ENCODE data around the gene FAM217B. TPM values are rescaled to one million over a fixed set of nuclear protein-coding genes. Genes with fewer than 3 reads are reported as not detected.

FAM217B gene
- total RNA-seq, 1 experiment from 2014 or later: 8.1 TPM

DNA sequence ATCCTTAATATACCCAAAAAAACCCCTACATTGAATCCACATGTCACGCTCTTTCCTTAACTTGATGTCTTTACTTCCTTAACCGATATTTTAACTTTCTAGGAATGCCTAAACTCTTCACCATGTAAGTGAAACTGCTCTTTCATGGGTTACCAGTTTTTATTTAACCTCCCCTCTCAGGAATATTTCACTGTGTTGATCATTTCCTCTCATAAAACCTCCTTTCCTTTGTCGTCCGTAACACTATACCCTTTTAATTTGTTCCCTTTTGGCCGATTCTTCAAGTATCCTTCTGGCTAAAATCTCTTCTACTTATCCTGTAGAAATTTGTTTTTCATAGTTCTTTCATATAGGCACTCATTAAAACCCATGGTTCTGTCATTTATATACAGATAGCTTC lies 31.3 kb upstream of the FAM217B start (continued):
- TF ChIP-seq, protein P1, sequence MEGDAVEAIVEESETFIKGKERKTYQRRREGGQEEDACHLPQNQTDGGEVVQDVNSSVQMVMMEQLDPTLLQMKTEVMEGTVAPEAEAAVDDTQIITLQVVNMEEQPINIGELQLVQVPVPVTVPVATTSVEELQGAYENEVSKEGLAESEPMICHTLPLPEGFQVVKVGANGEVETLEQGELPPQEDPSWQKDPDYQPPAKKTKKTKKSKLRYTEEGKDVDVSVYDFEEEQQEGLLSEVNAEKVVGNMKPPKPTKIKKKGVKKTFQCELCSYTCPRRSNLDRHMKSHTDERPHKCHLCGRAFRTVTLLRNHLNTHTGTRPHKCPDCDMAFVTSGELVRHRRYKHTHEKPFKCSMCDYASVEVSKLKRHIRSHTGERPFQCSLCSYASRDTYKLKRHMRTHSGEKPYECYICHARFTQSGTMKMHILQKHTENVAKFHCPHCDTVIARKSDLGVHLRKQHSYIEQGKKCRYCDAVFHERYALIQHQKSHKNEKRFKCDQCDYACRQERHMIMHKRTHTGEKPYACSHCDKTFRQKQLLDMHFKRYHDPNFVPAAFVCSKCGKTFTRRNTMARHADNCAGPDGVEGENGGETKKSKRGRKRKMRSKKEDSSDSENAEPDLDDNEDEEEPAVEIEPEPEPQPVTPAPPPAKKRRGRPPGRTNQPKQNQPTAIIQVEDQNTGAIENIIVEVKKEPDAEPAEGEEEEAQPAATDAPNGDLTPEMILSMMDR (IDR thresholded peaks at IDR 0.05 in 2 of 3, conservative IDR thresholded peaks at IDR 0.05 in 1 of 3; ENCODE audit: borderline replicate concordance in 1 of 3, insufficient read depth in 1 of 3, low read depth in 2 of 3, low read length in 2 of 3): no peak
- TF ChIP-seq SIN3A (IDR thresholded peaks at IDR 0.05; ENCODE audit: low read depth): no peak

DNA sequence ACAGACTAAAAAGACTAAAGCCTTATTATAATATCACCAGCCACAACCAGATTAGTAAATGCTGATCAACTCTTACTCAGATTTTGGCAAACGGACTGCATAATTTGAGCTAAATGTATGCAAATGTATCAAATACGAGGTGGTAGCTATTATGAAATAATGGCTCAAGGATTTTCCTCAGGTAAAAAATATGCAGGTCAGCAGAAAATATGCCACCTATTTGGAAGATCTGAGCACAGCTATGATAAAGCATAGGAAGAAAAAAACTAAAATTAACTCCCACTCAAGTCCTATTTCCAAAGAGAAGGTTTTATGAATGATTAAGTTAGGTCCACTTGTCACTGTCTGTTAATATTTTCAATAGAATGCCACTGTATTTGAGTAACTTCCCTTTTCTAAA lies 29.1 kb upstream of the FAM217B start:
- H3K9ac ChIP-seq (ENCODE audit: low read length): no peak overlapping the region
- no peaks in the 10 kb centered on the region for H4K20me1 ChIP-seq (ENCODE audit: insufficient read depth)
- peaks cover 37% of the 10 kb centered on the region for H3K27me3 ChIP-seq (ENCODE audit: insufficient read depth, low read length)
- no TSS peak for BruUV-seq (replicated peaks)
- POLR2A ChIA-PET: interaction anchor here (1.3 kb wide), 1 partner anchor 29 kb away, joined by 3 read pairs; the partner anchor contains the start of genes FAM217B and PPP1R3D
- intact Hi-C loops (cut with micrococcal nuclease): no loop called here
- no peaks in the 10 kb centered on the region for H3K9me3 ChIP-seq (ENCODE audit: control insufficient read depth in 1 of 2, insufficient read depth in 1 of 2, low read depth in 1 of 2, low read length in 2 of 2)
- no peak overlapping the region for H3K27ac ChIP-seq (ENCODE audit: low read depth, low read length)
- H3K4me3 ChIP-seq (replicated peaks in 1 of 2; ENCODE audit: low read depth in 1 of 2, low read length in 2 of 2): no peak overlapping the region
- H3K9me2 ChIP-seq (ENCODE audit: insufficient read depth): no peaks in the 10 kb centered on the region
- H3K79me2 ChIP-seq (ENCODE audit: insufficient read depth, low read length): no peaks in the 10 kb centered on the region
- no peak for TF ChIP-seq ZFX (IDR thresholded peaks at IDR 0.05)
- no peak for TF ChIP-seq ELF1 (IDR thresholded peaks at IDR 0.05; ENCODE audit: borderline replicate concordance, low read depth)
- TF ChIP-seq SP1 (IDR thresholded peaks at IDR 0.05; ENCODE audit: low read depth): no peak
- no peak for TF ChIP-seq SRF (IDR thresholded peaks at IDR 0.05; ENCODE audit: low read depth)
- TF ChIP-seq CBX3 (IDR thresholded peaks at IDR 0.05; ENCODE audit: low read depth): no peak
- TF ChIP-seq, protein P1 (IDR thresholded peaks at IDR 0.05 in 2 of 3, conservative IDR thresholded peaks at IDR 0.05 in 1 of 3; ENCODE audit: borderline replicate concordance in 1 of 3, insufficient read depth in 1 of 3, low read depth in 2 of 3, low read length in 2 of 3): no peak
- TF ChIP-seq CEBPB (IDR thresholded peaks at IDR 0.05; ENCODE audit: low read depth): no peak
- no peak for TF ChIP-seq JUND (IDR thresholded peaks at IDR 0.05)
- TF ChIP-seq SIN3A (IDR thresholded peaks at IDR 0.05; ENCODE audit: low read depth): no peak
- TF ChIP-seq, protein P2, sequence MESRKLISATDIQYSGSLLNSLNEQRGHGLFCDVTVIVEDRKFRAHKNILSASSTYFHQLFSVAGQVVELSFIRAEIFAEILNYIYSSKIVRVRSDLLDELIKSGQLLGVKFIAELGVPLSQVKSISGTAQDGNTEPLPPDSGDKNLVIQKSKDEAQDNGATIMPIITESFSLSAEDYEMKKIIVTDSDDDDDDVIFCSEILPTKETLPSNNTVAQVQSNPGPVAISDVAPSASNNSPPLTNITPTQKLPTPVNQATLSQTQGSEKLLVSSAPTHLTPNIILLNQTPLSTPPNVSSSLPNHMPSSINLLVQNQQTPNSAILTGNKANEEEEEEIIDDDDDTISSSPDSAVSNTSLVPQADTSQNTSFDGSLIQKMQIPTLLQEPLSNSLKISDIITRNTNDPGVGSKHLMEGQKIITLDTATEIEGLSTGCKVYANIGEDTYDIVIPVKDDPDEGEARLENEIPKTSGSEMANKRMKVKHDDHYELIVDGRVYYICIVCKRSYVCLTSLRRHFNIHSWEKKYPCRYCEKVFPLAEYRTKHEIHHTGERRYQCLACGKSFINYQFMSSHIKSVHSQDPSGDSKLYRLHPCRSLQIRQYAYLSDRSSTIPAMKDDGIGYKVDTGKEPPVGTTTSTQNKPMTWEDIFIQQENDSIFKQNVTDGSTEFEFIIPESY (IDR thresholded peaks at IDR 0.05; ENCODE audit: extremely low read depth, insufficient replicate concordance, low read length): no peak
- TF ChIP-seq POLR2A (IDR thresholded peaks at IDR 0.05; ENCODE audit: borderline replicate concordance, extremely low read depth, insufficient read depth, insufficient read length): no peak
- CTCF ChIA-PET: interaction anchor here (1.0 to 1.3 kb wide), 3 partner anchors 23 to 128 kb away, joined by 3 to 6 read pairs (median 5); no protein-coding TSS in a partner anchor
- H3K36me3 ChIP-seq (ENCODE audit: control insufficient read depth in 1 of 2, insufficient read depth in 2 of 2, low read length in 2 of 2): no peaks in the 10 kb centered on the region
- no peak for ATAC-seq
- no peaks in the 10 kb centered on the region for H3K4me1 ChIP-seq (ENCODE audit: control insufficient read depth in 1 of 2, insufficient read depth in 2 of 2, low read length in 2 of 2)
- RAD21 ChIA-PET (ENCODE audit: low non-redundant PET in 1 of 2, low total read pairs in 2 of 2, uncharacterized antibody in 2 of 2, unreplicated experiment in 2 of 2): no interaction called here
- H2AFZ ChIP-seq (ENCODE audit: low read depth, low read length, poor library complexity, severe bottlenecking): no peak overlapping the region
- no peak for DNase-seq (ENCODE audit: low read depth, low spot score)
- no peak overlapping the region for H3K4me2 ChIP-seq (ENCODE audit: low read length)

Data from HCT116 (cell line).